DOHH2 (cell line): Measurements from ENCODE around the gene PHC2.

ENCODE experiments used
- H3F3A ChIP-seq: fragments of 200-600 bp; sonication (generic), shearing (Covaris generic); 2 replicates; pipeline ENCODE4 v1.6.0; 2016; ENCODE audit warnings: antibody characterized with exemption, mild to moderate bottlenecking; ENCODE audit not compliant: control insufficient read depth, insufficient read depth
- H3K27ac ChIP-seq: fragments of 200-600 bp; sonication (generic); 2 replicates; pipeline ENCODE4 v1.5.1; 2014; ENCODE audit warnings: low read depth, mild to moderate bottlenecking, low read length, moderate library complexity
- H3K27me3 ChIP-seq: fragments of 200-600 bp; sonication (generic); 2 replicates; pipeline ENCODE4 v1.6.1; 2014; ENCODE audit warnings: mild to moderate bottlenecking, low read length, mixed read lengths; ENCODE audit not compliant: control insufficient read depth
- H3K36me3 ChIP-seq: fragments of 200-600 bp; sonication (generic); 2 replicates; pipeline ENCODE4 v1.6.1; 2014; ENCODE audit warnings: mild to moderate bottlenecking, low read length, moderate library complexity, mixed read lengths; ENCODE audit not compliant: control insufficient read depth
- H3K4me1 ChIP-seq: fragments of 200-600 bp; sonication (generic); 2 replicates; pipeline ENCODE4 v1.6.1; 2014; ENCODE audit warnings: mild to moderate bottlenecking, low read length, mixed read lengths; ENCODE audit not compliant: control insufficient read depth
- H3K4me2 ChIP-seq: fragments of 200-600 bp; sonication (generic); 2 replicates; pipeline ENCODE4 v1.6.0; 2014; ENCODE audit warnings: mild to moderate bottlenecking, low read length, moderate library complexity
- H3K4me3 ChIP-seq: fragments of 200-600 bp; sonication (generic); 2 replicates; pipeline ENCODE4 v1.5.1; 2014; ENCODE audit warnings: mild to moderate bottlenecking, low read length, mixed read lengths
- H3K79me2 ChIP-seq: fragments of 200-600 bp; sonication (generic); 2 replicates; pipeline ENCODE4 v1.6.1; 2014; ENCODE audit warnings: mild to moderate bottlenecking, low read length, mixed read lengths; ENCODE audit not compliant: control insufficient read depth
- H3K9me2 ChIP-seq: fragments of 200-600 bp; sonication (generic); replicated peaks from 2 replicates; pipeline ENCODE4 v1.6.1; 2014; ENCODE audit warnings: mild to moderate bottlenecking, low read length, mixed read lengths; ENCODE audit not compliant: control insufficient read depth
- H3K9me3 ChIP-seq: fragments of 200-600 bp; sonication (generic); 2 replicates; pipeline ENCODE4 v1.6.1; 2014; ENCODE audit warnings: antibody characterized with exemption, low read length, mixed read lengths; ENCODE audit not compliant: control insufficient read depth, insufficient read depth
- H4K20me1 ChIP-seq: fragments of 200-600 bp; sonication (generic); 2 replicates; pipeline ENCODE4 v1.6.0; 2014; ENCODE audit warnings: low read depth, mild to moderate bottlenecking, antibody characterized with exemption, low read length, moderate library complexity; ENCODE audit not compliant: control insufficient read depth, insufficient read depth
- CTCF ChIP-seq: fragments of 200-600 bp; sonication (generic); IDR thresholded peaks from one replicate; pipeline ENCODE4 v1.5.1; 2014; ENCODE audit warnings: antibody characterized with exemption, mild to moderate bottlenecking, low read depth, low read length; ENCODE audit not compliant: poor library complexity, severe bottlenecking
- EZH2phosphoT487 ChIP-seq: fragments of 200-600 bp; sonication (generic); IDR thresholded peaks from 2 replicates; pipeline ENCODE4 v1.6.1; 2017; ENCODE audit warnings: borderline replicate concordance, mild to moderate bottlenecking, antibody characterized with exemption, low read length, moderate library complexity, mixed read lengths

PHC2 gene

GRCh38 chr1:33384040-33384812 lies 46.7 kb downstream of the PHC2 start:
- Histone ChIP-seq H3F3A (no peaks in the 10 kb centered on the region), H3K4me3 (no peak overlapping the region), H3K9me3 (no peaks in the 10 kb centered on the region), H3K79me2 (no peaks in the 10 kb centered on the region), H4K20me1 (no peaks in the 10 kb centered on the region), H3K4me2 (no peak overlapping the region), H3K27me3 (peaks cover 11% of the 10 kb centered on the region), H3K27ac (no peak overlapping the region), H3K36me3 (no peaks in the 10 kb centered on the region), H3K9me2 (no peaks in the 10 kb centered on the region), H3K4me1 (peaks cover 7% of the 10 kb centered on the region)
- TF ChIP-seq CTCF (no peak), EZH2phosphoT487 (no peak)

- no peaks in the 10 kb centered on the region for H3F3A ChIP-seq
- H4K20me1 ChIP-seq, result no peaks in the 10 kb centered on the region
- H3K27ac ChIP-seq, result no peak overlapping the region
- peaks cover 7% of the 10 kb centered on the region for H3K4me1 ChIP-seq
- H3K79me2 ChIP-seq, result no peaks in the 10 kb centered on the region
- H3K4me3 ChIP-seq, result no peak overlapping the region
- no peak overlapping the region for H3K4me2 ChIP-seq
- peaks cover 13% of the 10 kb centered on the region for H3K27me3 ChIP-seq
- H3K36me3 ChIP-seq, result no peaks in the 10 kb centered on the region
- no peaks in the 10 kb centered on the region for H3K9me3 ChIP-seq
- H3K9me2 ChIP-seq, result no peaks in the 10 kb centered on the region
- TF ChIP-seq CTCF, result no peak
- no peak for TF ChIP-seq EZH2phosphoT487
Observed at GRCh38 chr1:33383489-33383888, 47.4 kb downstream of the PHC2 start.

- Histone ChIP-seq H3F3A (no peaks in the 10 kb centered on the region), H3K4me3 (no peak overlapping the region), H3K9me3 (no peaks in the 10 kb centered on the region), H3K4me1 (peaks cover 7% of the 10 kb centered on the region), H3K36me3 (no peaks in the 10 kb centered on the region), H4K20me1 (no peaks in the 10 kb centered on the region), H3K27ac (no peak overlapping the region), H3K27me3 (peaks cover 17% of the 10 kb centered on the region), H3K79me2 (no peaks in the 10 kb centered on the region), H3K9me2 (no peaks in the 10 kb centered on the region), H3K4me2 (no peak overlapping the region)
- TF ChIP-seq EZH2phosphoT487 (no peak), CTCF (no peak)
Observed at GRCh38 chr1:33382661-33383415, 48.1 kb downstream of the PHC2 start.
